D721Med (cell line): ENCODE data around the gene TOPORS.
"Not testable (repeated sequence)": the region's sequence is repeated elsewhere in the genome, so short reads cannot be mapped to it uniquely, and the experiment has no call there.

Source experiments
- DNase-seq: peaks from one replicate; pipeline ENCODE4 v3.0.0; 2011; ENCODE audit warnings: low spot score; ENCODE audit not compliant: insufficient read length
- FAIRE-seq: peaks from 2 replicates; lab custom pipeline; 2011; peaks lifted over from hg19 to GRCh38; lab: Jason Lieb, UNC
- CTCF ChIP-seq: IDR thresholded peaks from 2 replicates; pipeline ENCODE4 v1.5.1; 2012; ENCODE audit warnings: mild to moderate bottlenecking, control low read depth; ENCODE audit not compliant: insufficient read depth; ENCODE audit errors: missing control alignments

The TOPORS gene

GRCh38 chr9:32526707-32527048, 25.7 kb downstream of the TOPORS start:
- no peak for DNase-seq
- no peak for TF ChIP-seq CTCF
- no peak for FAIRE-seq

- no peak for FAIRE-seq
These were observed 26.2 kb downstream of the TOPORS start, which contains the start of gene RIGI for GRCh38 chr9:32526041-32526706. RIGI (minus strand) TSS chr9:32526196; CDS start chr9:32526166, 30 bp downstream.

GRCh38 chr9:32525709-32526030, 26.7 kb downstream of the TOPORS start:
- FAIRE-seq (no peak), DNase-seq (no peak)
- TF ChIP-seq CTCF, result no peak

More at GRCh38 chr9:32526041-32526706, 26.2 kb downstream of the TOPORS start, which contains the start of gene RIGI:
- DNase-seq, result no peak
- peak; percentile 39 for TF ChIP-seq CTCF

- DNase-seq (no peak), FAIRE-seq (no peak)
- TF ChIP-seq CTCF, result no peak
These were observed 27.3 kb downstream of the TOPORS start for GRCh38 chr9:32524892-32525708.

GRCh38 chr9:32524558-32524891, 27.9 kb downstream of the TOPORS start:
- DNase-seq, FAIRE-seq: not testable (repeated sequence)

GRCh38 chr9:32523910-32524309, 28.5 kb downstream of the TOPORS start:
- DNase-seq (no peak), FAIRE-seq (no peak)
- TF ChIP-seq CTCF, result no peak

- DNase-seq (no peak), FAIRE-seq (no peak)
- no peak for TF ChIP-seq CTCF
These were observed 34.1 kb downstream of the TOPORS start for GRCh38 chr9:32518276-32518675.
